ENCODE measurements around the gene ATP13A4. TPM values are rescaled to one million over a fixed set of nuclear protein-coding genes. Genes with fewer than 3 reads are reported as not detected.

Gene ATP13A4
- total and polyA plus RNA-seq, 2 of the 8 experiments (the other 6 are each of a cell fraction or from before 2014, with no cell fraction given): 0.12 TPM; not detected in 1

DNA sequence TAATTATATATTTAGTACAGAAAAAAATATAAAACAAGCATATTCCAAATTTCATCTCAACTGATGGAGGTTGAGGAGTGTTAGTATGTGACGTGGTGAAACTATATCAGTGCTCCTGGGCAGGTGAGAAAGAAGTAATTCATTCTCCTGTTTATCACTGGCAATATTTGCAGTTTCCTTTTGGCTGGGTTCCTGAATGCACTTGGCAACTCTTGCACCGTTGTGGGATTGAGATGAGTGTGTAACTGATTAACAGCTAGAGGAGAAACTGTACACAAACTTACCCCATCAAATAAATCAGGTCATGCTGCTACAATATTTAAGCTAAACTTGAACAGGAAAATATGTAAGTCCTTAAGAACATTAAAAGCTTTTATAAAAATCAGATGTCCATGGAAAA, 2.1 kb upstream of the ATP13A4 start:
- Histone ChIP-seq H3K4ac (replicated peaks; ENCODE audit: insufficient read length, low read depth, low read length) (no peak overlapping the region), H4K8ac (ENCODE audit: extremely low read depth, insufficient read depth, low read length) (no peak overlapping the region), H2AFZ (ENCODE audit: low read length) (no peak overlapping the region), H2BK120ac (replicated peaks; ENCODE audit: low read depth, low read length) (no peak overlapping the region), H3K9me3 (ENCODE audit: insufficient read depth in 2 of 2, low read depth in 1 of 2, low read length in 1 of 2) (no peaks in the 10 kb centered on the region), H2AK5ac (ENCODE audit: low read depth, low read length) (no peak overlapping the region), H2BK15ac (ENCODE audit: low read length) (no peak overlapping the region), H3K23me2 (ENCODE audit: low read depth, low read length) (no peaks in the 10 kb centered on the region), H3K4me3 (ENCODE audit: extremely low read depth in 1 of 4, insufficient read depth in 2 of 4, low read depth in 3 of 4, low read length in 4 of 4) (no peak overlapping the region), H3K79me1 (ENCODE audit: low read depth, low read length) (no peaks in the 10 kb centered on the region), H2BK5ac (ENCODE audit: low read depth, low read length) (no peak overlapping the region), H3K4me1 (replicated peaks in 1 of 4; ENCODE audit: control insufficient read depth in 3 of 4, insufficient read depth in 4 of 4, low read length in 3 of 4) (peaks cover 0 to 4% (median 0%) of the 10 kb centered on the region in 4 experiments; a peak in 2 of 7 replicates), H3K56ac (replicated peaks; ENCODE audit: insufficient read length, low read depth, low read length) (no peak overlapping the region), H4K20me1 (replicated peaks in 1 of 2; ENCODE audit: control insufficient read depth in 1 of 2, insufficient read depth in 2 of 2, low read length in 2 of 2) (no peaks in the 10 kb centered on the region), H3K4me2 (ENCODE audit: insufficient read depth in 1 of 2, low read depth in 2 of 2, low read length in 2 of 2) (no peak overlapping the region), H4K5ac (ENCODE audit: insufficient read length, low read depth, low read length) (no peak overlapping the region), H3K14ac (ENCODE audit: insufficient read length) (no peak overlapping the region), H2BK20ac (ENCODE audit: low read length) (no peak overlapping the region), H3K18ac (ENCODE audit: extremely low read depth, low read length) (no peak overlapping the region), H3K23ac (ENCODE audit: insufficient read length) (no peak overlapping the region), H3K27ac (ENCODE audit: low read depth, low read length) (no peak overlapping the region), H3K27me3 (replicated peaks in 1 of 4; ENCODE audit: control insufficient read depth in 3 of 4, extremely low read depth in 1 of 4, insufficient read depth in 3 of 4, low read length in 3 of 4) (no peaks in the 10 kb centered on the region), H3K79me2 (ENCODE audit: control insufficient read depth in 1 of 2, insufficient read depth in 2 of 2, low read length in 2 of 2) (no peaks in the 10 kb centered on the region), H3K36me3 (ENCODE audit: control insufficient read depth in 2 of 4, insufficient read depth in 4 of 4, low read length in 3 of 4) (no peaks in the 10 kb centered on the region), H4K91ac (replicated peaks; ENCODE audit: insufficient read length, low read length) (no peak overlapping the region), H2BK12ac (ENCODE audit: low read depth, low read length) (no peak overlapping the region), H3K9ac (replicated peaks in 1 of 4; ENCODE audit: extremely low read depth in 1 of 4, low read depth in 3 of 4, low read length in 3 of 4) (no peak overlapping the region)
- DNase-seq (ENCODE audit: low read depth in 1 of 2, low spot score in 2 of 2) (no peak), FAIRE-seq (no peak)
- 92% methylated on average over 2 of the region's 2 CpGs; no CpG with 5 or more reads in 1 of the 2 experiments for WGBS, 2 experiments (ENCODE audit: extremely low coverage in 1 of 2, insufficient coverage in 1 of 2, insufficient read length in 1 of 2, insufficient replicate concordance in 2 of 2, low coverage in 1 of 2, low lambda C conversion rate in 2 of 2, missing lambda C conversion rate in 1 of 2)
- ChIA-PET CTCF (ENCODE audit: partially characterized antibody) (interaction anchor here (1.4 kb wide), 1 partner anchor 16 kb away, joined by 4 read pairs; no protein-coding TSS in a partner anchor), POLR2A (ENCODE audit: partially characterized antibody) (no interaction called here)
- TF ChIP-seq NANOG (IDR thresholded peaks at IDR 0.05; ENCODE audit: insufficient read depth, low read depth, low read length, poor library complexity, severe bottlenecking): no peak
- TF ChIP-seq SIRT6 (IDR thresholded peaks at IDR 0.05; ENCODE audit: low read length): no peak
- no peak for TF ChIP-seq JUND (IDR thresholded peaks at IDR 0.05; ENCODE audit: low read length)
- TF ChIP-seq, protein P1, sequence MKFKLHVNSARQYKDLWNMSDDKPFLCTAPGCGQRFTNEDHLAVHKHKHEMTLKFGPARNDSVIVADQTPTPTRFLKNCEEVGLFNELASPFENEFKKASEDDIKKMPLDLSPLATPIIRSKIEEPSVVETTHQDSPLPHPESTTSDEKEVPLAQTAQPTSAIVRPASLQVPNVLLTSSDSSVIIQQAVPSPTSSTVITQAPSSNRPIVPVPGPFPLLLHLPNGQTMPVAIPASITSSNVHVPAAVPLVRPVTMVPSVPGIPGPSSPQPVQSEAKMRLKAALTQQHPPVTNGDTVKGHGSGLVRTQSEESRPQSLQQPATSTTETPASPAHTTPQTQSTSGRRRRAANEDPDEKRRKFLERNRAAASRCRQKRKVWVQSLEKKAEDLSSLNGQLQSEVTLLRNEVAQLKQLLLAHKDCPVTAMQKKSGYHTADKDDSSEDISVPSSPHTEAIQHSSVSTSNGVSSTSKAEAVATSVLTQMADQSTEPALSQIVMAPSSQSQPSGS (IDR thresholded peaks at IDR 0.05; ENCODE audit: low read length): no peak
- TF ChIP-seq ZNF274 (IDR thresholded peaks at IDR 0.05; ENCODE audit: borderline replicate concordance, extremely low read depth, low read length): no peak
- no peak for TF ChIP-seq POLR2AphosphoS5 (IDR thresholded peaks at IDR 0.05; ENCODE audit: low read depth, low read length)
- no peak for TF ChIP-seq BRCA1 (IDR thresholded peaks at IDR 0.05; ENCODE audit: low read depth, low read length)
- no peak for TF ChIP-seq EGR1 (IDR thresholded peaks at IDR 0.05; ENCODE audit: borderline replicate concordance, low read depth, low read length)
- no peak for TF ChIP-seq MAFK (IDR thresholded peaks at IDR 0.05; ENCODE audit: low read depth, low read length)
- TF ChIP-seq EZH2 (IDR thresholded peaks at IDR 0.05; ENCODE audit: low read depth, low read length, severe bottlenecking): no peak
- no peak for TF ChIP-seq TAF7 (optimal IDR thresholded peaks at IDR 0.05; ENCODE audit: borderline replicate concordance, low read depth, low read length)
- TF ChIP-seq TBP (IDR thresholded peaks at IDR 0.05; ENCODE audit: low read depth, low read length): no peak
- no peak for TF ChIP-seq SP2 (IDR thresholded peaks at IDR 0.05; ENCODE audit: low read length)
- no peak for TF ChIP-seq NRF1 (IDR thresholded peaks at IDR 0.05; ENCODE audit: low read depth, low read length)
